Measurements from ENCODE around the gene NXN. TPM values are rescaled to one million over a fixed set of nuclear protein-coding genes. Genes with fewer than 3 reads are reported as not detected.
"Not testable (repeated sequence)": the region's sequence is repeated elsewhere in the genome, so short reads cannot be mapped to it uniquely, and the experiment has no call there.

NXN gene
- total RNA-seq, 4 donors from 2014 or later = 18.9 to 47.2 (median 33.4) TPM

DNA sequence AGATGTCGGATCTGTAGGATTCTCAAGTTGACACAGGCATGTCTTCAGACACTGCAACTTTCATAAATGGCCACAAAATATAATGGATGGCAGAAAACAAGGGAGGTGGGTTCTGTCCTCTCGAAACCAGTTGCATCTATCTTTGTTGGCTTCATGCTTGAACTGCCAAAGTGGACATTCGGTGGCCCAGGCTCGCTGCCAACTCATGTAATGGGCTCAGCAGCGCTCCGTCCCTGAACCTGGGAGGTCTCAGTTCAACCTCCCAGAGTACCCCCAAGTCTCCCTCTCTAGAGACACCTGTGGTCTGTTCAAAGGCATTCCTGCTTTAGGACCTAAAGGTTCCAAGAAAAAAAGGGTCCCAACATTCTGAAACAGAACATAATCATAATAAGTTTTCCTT, 71.9 kb downstream of the NXN start:
- 71% methylated on average over 6 of the region's 6 CpGs for whole genome bisulfite sequencing
- Histone ChIP-seq H3K27ac (no peak overlapping the region), H3K9me3 (no peaks in the 10 kb centered on the region), H3K4me3 (no peak overlapping the region), H3K36me3 (no peaks in the 10 kb centered on the region), H3K27me3 (no peaks in the 10 kb centered on the region), H3K4me1 (peaks cover 19% of the 10 kb centered on the region)
- TF ChIP-seq EP300 (IDR thresholded peaks at IDR 0.05) = no peak
- TF ChIP-seq POLR2AphosphoS5 (IDR thresholded peaks at IDR 0.05) = no peak
- TF ChIP-seq CTCF (IDR thresholded peaks at IDR 0.05) = no peak
- TF ChIP-seq POLR2A (IDR thresholded peaks at IDR 0.05) = no peak
- no peak for DNase-seq (ENCODE audit: low spot score in 2 of 2)

GRCh38 chr17:905708-906107, 73.9 kb downstream of the NXN start:
- WGBS = 89% methylated on average over 6 of the region's 6 CpGs
- peaks cover 39% of the 10 kb centered on the region for H3K4me1 ChIP-seq
- DNase-seq (ENCODE audit: low spot score in 2 of 2); H3K4me3 ChIP-seq; H3K27me3 ChIP-seq; H3K36me3 ChIP-seq; H3K27ac ChIP-seq; H3K9me3 ChIP-seq: not testable (repeated sequence)

DNA sequence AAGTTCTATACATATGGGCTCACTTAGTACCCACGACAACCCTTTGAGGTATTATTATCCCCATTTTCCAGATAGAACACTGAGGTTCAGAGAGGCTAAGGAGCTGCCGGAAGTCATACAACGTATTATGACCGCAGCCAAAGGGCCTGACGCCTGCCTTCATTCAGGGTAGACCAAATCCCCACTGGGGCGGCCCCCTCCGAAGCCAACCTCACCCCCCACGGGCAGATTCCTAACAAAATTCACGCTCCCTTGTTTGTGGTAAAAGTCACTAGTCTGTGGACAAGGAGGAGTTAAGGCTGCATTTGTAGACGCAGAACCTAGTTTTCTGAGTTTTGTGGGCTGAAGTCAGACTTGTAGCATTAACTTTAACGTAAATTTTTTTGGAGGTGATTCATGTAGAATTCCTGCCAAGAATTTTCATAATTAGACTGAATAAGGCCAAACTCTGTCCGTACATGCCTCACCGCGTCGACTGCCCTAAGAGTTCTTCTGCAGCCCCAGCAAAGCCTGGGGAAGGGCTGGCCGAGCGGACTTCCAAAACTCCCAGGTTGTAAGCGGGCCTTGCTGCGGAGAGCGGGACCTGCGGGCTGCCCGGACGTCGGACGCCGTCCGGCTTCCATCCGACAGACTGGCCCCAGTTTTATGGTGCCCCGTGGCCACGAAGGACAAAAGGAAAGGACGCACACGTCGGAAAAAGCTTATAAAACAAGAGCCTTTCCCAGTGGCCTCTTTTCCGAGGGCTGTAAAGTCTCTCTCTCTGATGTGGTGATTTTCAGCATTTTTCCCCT, 75.7 kb downstream of the NXN start:
- peak overlapping the region; percentile 66 for H3K27ac ChIP-seq
- TF ChIP-seq POLR2AphosphoS5 (IDR thresholded peaks at IDR 0.05) = no peak
- no peak for DNase-seq (ENCODE audit: low spot score in 2 of 2)
- peaks cover 40% of the 10 kb centered on the region for H3K4me1 ChIP-seq
- H3K4me3 ChIP-seq = no peak overlapping the region
- H3K9me3 ChIP-seq = no peaks in the 10 kb centered on the region
- H3K36me3 ChIP-seq = no peaks in the 10 kb centered on the region
- no peaks in the 10 kb centered on the region for H3K27me3 ChIP-seq
- 46% methylated on average over 32 of the region's 34 CpGs for WGBS

DNA sequence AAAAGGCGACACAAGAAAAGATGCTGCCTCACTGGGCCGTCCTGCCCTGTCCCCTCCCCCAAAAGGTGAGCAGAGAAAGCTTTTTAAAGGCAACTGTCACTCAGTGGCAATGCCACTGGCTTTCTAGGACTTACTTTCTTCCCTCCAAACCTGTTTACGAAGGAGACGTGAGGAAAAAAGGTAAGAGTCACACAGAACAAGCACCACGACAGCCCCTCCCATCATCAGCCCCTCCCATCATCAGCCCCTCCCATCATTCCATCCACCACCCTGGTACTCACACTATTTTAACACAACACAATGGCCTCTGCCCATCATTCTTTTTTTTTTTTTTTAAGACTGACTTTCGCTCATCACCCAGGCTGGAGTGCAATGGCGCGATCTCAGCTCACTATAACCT, 77.1 kb downstream of the NXN start:
- DNase-seq (ENCODE audit: low spot score in 2 of 2) = no peak
- no peaks in the 10 kb centered on the region for H3K27me3 ChIP-seq
- no peaks in the 10 kb centered on the region for H3K36me3 ChIP-seq
- WGBS = 73% methylated on average over 8 of the region's 8 CpGs
- H3K27ac ChIP-seq = no peak overlapping the region
- H3K4me1 ChIP-seq = peaks cover 36% of the 10 kb centered on the region
- TF ChIP-seq EP300 (IDR thresholded peaks at IDR 0.05) (no peak), CTCF (IDR thresholded peaks at IDR 0.05) (no peak), POLR2AphosphoS5 (IDR thresholded peaks at IDR 0.05) (no peak), POLR2A (IDR thresholded peaks at IDR 0.05) (no peak)
- H3K9me3 ChIP-seq = no peaks in the 10 kb centered on the region
- H3K4me3 ChIP-seq = no peak overlapping the region

- Histone ChIP-seq H3K27me3 (no peaks in the 10 kb centered on the region), H3K4me1 (peaks cover 36% of the 10 kb centered on the region), H3K4me3 (no peak overlapping the region), H3K36me3 (no peaks in the 10 kb centered on the region), H3K9me3 (no peaks in the 10 kb centered on the region), H3K27ac (peak overlapping the region; percentile 81)
- TF ChIP-seq POLR2AphosphoS5 (IDR thresholded peaks at IDR 0.05) (no peak), CTCF (IDR thresholded peaks at IDR 0.05) (no peak), POLR2A (IDR thresholded peaks at IDR 0.05) (no peak), EP300 (IDR thresholded peaks at IDR 0.05) (no peak)
- 82% methylated on average over 15 of the region's 21 CpGs for WGBS
- no peak for DNase-seq (ENCODE audit: low spot score in 2 of 2)
These were observed 77.6 kb downstream of the NXN start for GRCh38 chr17:901964-902363.

DNA sequence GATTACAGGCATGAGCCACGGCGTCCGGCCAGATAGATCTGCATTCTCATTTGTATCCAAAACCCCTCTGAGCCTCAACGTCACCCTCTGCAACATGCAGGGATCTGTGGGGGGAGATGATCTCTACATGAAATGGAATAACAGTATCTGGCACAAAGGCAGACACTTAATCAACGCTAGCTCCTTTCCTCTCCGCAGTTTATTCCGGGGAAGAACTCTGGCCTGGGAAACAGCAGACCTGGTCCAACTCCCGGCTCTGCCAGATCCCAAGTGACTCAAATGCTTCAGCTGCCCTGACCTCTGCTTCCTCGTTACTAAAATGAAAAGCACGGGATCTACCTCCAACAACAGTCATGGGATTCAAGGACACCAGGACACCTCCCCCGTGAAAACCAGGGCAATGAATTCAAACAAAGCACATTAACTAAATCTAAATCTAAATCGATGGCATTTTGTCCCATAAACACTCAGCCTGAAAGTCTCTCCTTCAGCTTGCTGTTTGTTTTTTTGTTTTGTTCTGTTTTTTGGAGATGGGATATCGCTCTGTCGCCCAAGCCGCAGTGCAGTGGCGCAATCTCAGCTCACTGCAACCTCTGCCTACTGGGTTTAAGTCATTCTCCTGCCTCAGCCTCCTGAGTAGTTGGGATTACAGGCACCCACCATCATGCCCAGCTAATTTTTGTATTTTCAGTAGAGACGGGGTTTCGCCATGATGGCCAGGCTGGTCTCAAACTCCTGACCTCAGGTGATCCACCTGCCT, 78.2 kb downstream of the NXN start:
- 37% methylated on average over 18 of the region's 18 CpGs for WGBS
- TF ChIP-seq EP300 (IDR thresholded peaks at IDR 0.05) (no peak), CTCF (IDR thresholded peaks at IDR 0.05) (no peak), POLR2AphosphoS5 (IDR thresholded peaks at IDR 0.05) (no peak), POLR2A (IDR thresholded peaks at IDR 0.05) (no peak)
- H3K4me1 ChIP-seq = peaks cover 36% of the 10 kb centered on the region
- H3K27ac ChIP-seq = peak overlapping the region; percentile 81
- peak overlapping the region; percentile 14 for H3K4me3 ChIP-seq
- DNase-seq (ENCODE audit: low spot score in 2 of 2) = peak in 1 of 2 donors; percentile 84
- H3K9me3 ChIP-seq = no peaks in the 10 kb centered on the region
- H3K36me3 ChIP-seq = no peaks in the 10 kb centered on the region
- no peaks in the 10 kb centered on the region for H3K27me3 ChIP-seq
